IMR-90 (cell line): ENCODE data around the gene PRDM15. TPM values are rescaled to one million over a fixed set of nuclear protein-coding genes. Genes with fewer than 3 reads are reported as not detected.

Source experiments
- ATAC-seq: fragments of 200-7000 bp; cut with Tn5 transposase; 2 replicates; pipeline ENCODE4 v1.9.1; 2020; ENCODE audit warnings: low read depth, mild to moderate bottlenecking, moderate library complexity
- BruUV-seq: library from RNA; stranded (reverse); fragments of 400-500 nt; replicated peaks from 2 replicates; lab custom pipeline; 2021; lab: Mats Ljungman, UMichigan
- CTCF ChIA-PET: fragments of 300-600 bp; formaldehyde crosslinking; extraction: SDS; loops from one replicate; lab custom pipeline; 2021; ENCODE audit warnings: antibody characterized with exemption; lab: Yijun Ruan, JAX
- POLR2A ChIA-PET: fragments of 300-600 bp; sonication (Branson Sonifier 250); formaldehyde crosslinking; loops from one replicate; lab custom pipeline; 2022; ENCODE audit warnings: antibody characterized with exemption; ENCODE audit not compliant: unreplicated experiment; lab: Charles Lee
- DNase-seq: peaks from one replicate; pipeline ENCODE4 v3.0.0; 2013
- H2AFZ ChIP-seq: replicated peaks from 2 replicates; pipeline ENCODE3; 2013; ENCODE audit warnings: low read length, mild to moderate bottlenecking; ENCODE audit not compliant: poor library complexity
- H2AK5ac ChIP-seq: 2 replicates; pipeline ENCODE4 v1.6.1; 2013; ENCODE audit warnings: low read depth, low read length, inconsistent platforms
- H2AK9ac ChIP-seq: replicated peaks from 2 replicates; pipeline ENCODE3; 2013; ENCODE audit warnings: mild to moderate bottlenecking, low read depth, low read length, moderate library complexity; ENCODE audit not compliant: poor library complexity
- H2BK120ac ChIP-seq: 2 replicates; pipeline ENCODE4 v1.6.1; 2013; ENCODE audit warnings: low read depth, low read length, inconsistent platforms
- H2BK15ac ChIP-seq: 3 replicates; pipeline ENCODE4 v1.6.1; 2013; ENCODE audit warnings: low read depth, low read length, inconsistent platforms
- H2BK20ac ChIP-seq: 2 replicates; pipeline ENCODE4 v1.6.1; 2013; ENCODE audit warnings: low read depth, mild to moderate bottlenecking, inconsistent platforms, low read length, moderate library complexity
- H2BK5ac ChIP-seq: 2 replicates; pipeline ENCODE4 v1.6.1; 2013; ENCODE audit warnings: mild to moderate bottlenecking, low read depth, low read length, inconsistent platforms; ENCODE audit not compliant: poor library complexity, severe bottlenecking
- H3K14ac ChIP-seq: replicated peaks from 2 replicates; pipeline ENCODE4 v1.6.1; 2013; ENCODE audit warnings: low read depth, low read length, inconsistent platforms
- H3K18ac ChIP-seq: 2 replicates; pipeline ENCODE4 v1.6.1; 2013; ENCODE audit warnings: low read depth, low read length, control low read depth
- H3K23ac ChIP-seq: 2 replicates; pipeline ENCODE4 v1.6.1; 2013; ENCODE audit warnings: low read depth, low read length, inconsistent platforms
- H3K27ac ChIP-seq: 2 replicates; pipeline ENCODE4 v1.5.1; 2013; ENCODE audit warnings: mild to moderate bottlenecking, control low read depth, low read length; ENCODE audit not compliant: insufficient read depth
- H3K27me3 ChIP-seq: 2 replicates; pipeline ENCODE4 v1.6.1; 2013; ENCODE audit warnings: low read length; ENCODE audit not compliant: control insufficient read depth, insufficient read depth
- H3K36me3 ChIP-seq: 2 replicates; pipeline ENCODE4 v1.6.1; 2013; ENCODE audit warnings: low read length, mixed read lengths; ENCODE audit not compliant: control insufficient read depth, insufficient read depth
- H3K4ac ChIP-seq: 2 replicates; pipeline ENCODE4 v1.6.1; 2013; ENCODE audit warnings: low read depth, low read length, inconsistent platforms
- H3K4me1 ChIP-seq: 2 replicates; pipeline ENCODE4 v1.6.1; 2013; ENCODE audit warnings: low read length, mixed read lengths; ENCODE audit not compliant: control insufficient read depth, insufficient read depth
- H3K4me2 ChIP-seq: 2 replicates; pipeline ENCODE4 v1.6.1; 2013; ENCODE audit warnings: low read depth, mild to moderate bottlenecking, control low read depth, low read length, moderate library complexity
- H3K4me3 ChIP-seq: 2 replicates; pipeline ENCODE4 v1.5.1; 2013; ENCODE audit warnings: low read depth, mild to moderate bottlenecking, control low read depth, low read length, moderate library complexity; ENCODE audit not compliant: insufficient read depth
- H3K56ac ChIP-seq: 2 replicates; pipeline ENCODE4 v1.6.1; 2013; ENCODE audit warnings: low read length, inconsistent platforms; ENCODE audit not compliant: insufficient read depth; ENCODE audit errors: extremely low read depth
- H3K79me1 ChIP-seq, 2 experiments: 2 replicates each; pipeline ENCODE4 v1.6.1; 2013; ENCODE audit warnings: low read length in 2 of 2, inconsistent platforms in 1 of 2, low read depth in 1 of 2
- H3K9ac ChIP-seq: 2 replicates; pipeline ENCODE4 v1.6.1; 2013; ENCODE audit warnings: low read depth, low read length, control low read depth
- H3K9me1 ChIP-seq: 2 replicates; pipeline ENCODE4 v1.6.1; 2013; ENCODE audit warnings: low read length, inconsistent platforms; ENCODE audit not compliant: insufficient read depth
- H3K9me3 ChIP-seq: 2 replicates; pipeline ENCODE4 v1.6.1; 2013; ENCODE audit warnings: low read length; ENCODE audit not compliant: control insufficient read depth, insufficient read depth
- H4K20me1 ChIP-seq: 2 replicates; pipeline ENCODE4 v1.6.1; 2013; ENCODE audit warnings: low read length, inconsistent platforms; ENCODE audit not compliant: insufficient read depth
- H4K5ac ChIP-seq: 2 replicates; pipeline ENCODE4 v1.6.1; 2013; ENCODE audit warnings: mild to moderate bottlenecking, low read depth, low read length, control low read depth
- H4K8ac ChIP-seq, 2 experiments: 2 replicates each; pipeline ENCODE4 v1.6.1; 2013; ENCODE audit warnings: low read depth in 2 of 2, low read length in 2 of 2, control low read depth in 1 of 2, inconsistent platforms in 1 of 2
- H4K91ac ChIP-seq: 2 replicates; pipeline ENCODE4 v1.6.1; 2013; ENCODE audit warnings: low read depth, low read length, inconsistent platforms; ENCODE audit not compliant: insufficient read depth
- CTCF ChIP-seq: conservative IDR thresholded peaks from 2 replicates; pipeline ENCODE4 v1.5.1; 2012; ENCODE audit warnings: mild to moderate bottlenecking, low read depth, low read length, improper control_type of control experiment
- FOS ChIP-seq: fragments of 150-350 bp; IDR thresholded peaks from 2 replicates; pipeline ENCODE4 v1.6.1; 2016; ENCODE audit warnings: low read depth, low read length
- MAZ ChIP-seq: IDR thresholded peaks from 2 replicates; pipeline ENCODE4 v1.6.1; 2012; ENCODE audit warnings: low read depth, mild to moderate bottlenecking, low read length, improper control_type of control experiment, moderate library complexity, borderline replicate concordance
- MXI1 ChIP-seq: IDR thresholded peaks from 2 replicates; pipeline ENCODE4 v1.6.1; 2012; ENCODE audit warnings: low read depth, mild to moderate bottlenecking, low read length, moderate library complexity, borderline replicate concordance
- NFE2L2 ChIP-seq: fragments of 150-350 bp; IDR thresholded peaks from 2 replicates; pipeline ENCODE4 v1.6.1; 2016; ENCODE audit warnings: low read depth, mild to moderate bottlenecking, low read length
- POLR2A ChIP-seq: IDR thresholded peaks from 2 replicates; pipeline ENCODE4 v1.6.1; 2012; ENCODE audit warnings: mild to moderate bottlenecking, low read depth, low read length
- SMC3 ChIP-seq: fragments of 150-350 bp; IDR thresholded peaks from 2 replicates; pipeline ENCODE4 v1.6.1; 2016; ENCODE audit warnings: low read depth, mild to moderate bottlenecking, antibody characterized with exemption, low read length, moderate library complexity
- USF2 ChIP-seq: fragments of 150-350 bp; IDR thresholded peaks from 2 replicates; pipeline ENCODE4 v1.6.1; 2017; ENCODE audit warnings: mild to moderate bottlenecking, antibody characterized with exemption, low read length, low read depth
- WGBS, 2 experiments: methylation state at CpG; one replicate each; pipeline versions ENCODE4 v1.1.5 to v1.1.7; 2013; ENCODE audit warnings: missing lambda C conversion rate in 2 of 2; ENCODE audit not compliant: insufficient read length in 1 of 2; ENCODE audit errors: extremely low coverage in 2 of 2; 5-methylcytosine and 5-hydroxymethylcytosine counted together
- dilution Hi-C: fragments of 300-500 bp; cut with HindIII; formaldehyde crosslinking; loops from one replicate; pipeline ENCODE4 v1.14.3; 2018; ENCODE audit warnings: low sequenced_read_pairs; ENCODE audit not compliant: unreplicated experiment
- in situ Hi-C: fragments of 300-500 bp; cut with MboI; formaldehyde crosslinking; loops from 3 replicates; pipeline ENCODE4 v1.14.3; 2019; ENCODE audit warnings: low sequenced_read_pairs, inconsistent platforms, mixed read lengths
- intact Hi-C: fragments of 100-400 bp; cut with micrococcal nuclease; formaldehyde crosslinking; loops from 2 replicates; pipeline ENCODE4 v1.10.0; 2022
- polyA plus RNA-seq, 3 experiments: library from polyadenylated mRNA; depleted of rRNA; stranded (reverse); fragments of >200 nt; gene quantifications; 2 replicates each; pipeline ENCODE4 v1.2.3, GENCODE V29; 2012; ENCODE audit warnings: low replicate concordance in 1 of 3
- total RNA-seq: library from RNA; depleted of rRNA; stranded (reverse); fragments of >200 nt; gene quantifications from 2 replicates; pipeline ENCODE4 v1.2.3, GENCODE V29; 2012

Gene PRDM15
- total and polyA plus RNA-seq, 2 of the 4 experiments (the other 2 are of a cell fraction), result 7.3 to 8.8 TPM

- Histone ChIP-seq H3K9me1 (no peaks in the 10 kb centered on the region), H2BK5ac (no peak overlapping the region), H4K91ac (no peak overlapping the region), H4K5ac (no peak overlapping the region), H3K27ac (no peak overlapping the region), H3K36me3 (no peaks in the 10 kb centered on the region), H3K4ac (no peak overlapping the region), H3K18ac (no peak overlapping the region), H3K4me2 (no peak overlapping the region), H4K20me1 (no peaks in the 10 kb centered on the region), H3K14ac (no peak overlapping the region), H2AK5ac (no peak overlapping the region), H3K79me1 (no peaks in the 10 kb centered on the region), H3K9me3 (0 out of 2 replicates have a peak, but pooled peaks cover 2% of the 10 kb centered on the region), H3K4me3 (no peak overlapping the region), H4K8ac (no peak overlapping the region), H3K27me3 (peaks cover 37% of the 10 kb centered on the region), H3K23ac (no peak overlapping the region), H2AFZ (no peak overlapping the region), H3K56ac (no peak overlapping the region), H2AK9ac (no peak overlapping the region), H3K9ac (no peak overlapping the region), H2BK20ac (no peak overlapping the region), H2BK15ac (no peak overlapping the region), H2BK120ac (no peak overlapping the region), H3K4me1 (no peaks in the 10 kb centered on the region)
- dilution Hi-C loops (no loop called here), intact Hi-C loops (no loop called here), in situ Hi-C loops (loop anchor here (25.0 kb wide), 1 partner anchor 496 kb away; no protein-coding TSS in a partner anchor)
- 75% methylated on average over 8 of the region's 18 CpGs; no CpG with 5 or more reads in 1 of the 2 experiments for WGBS, 2 experiments
- no TSS peak for BruUV-seq
- ATAC-seq (no peak), DNase-seq (no peak)
- CTCF ChIA-PET, result interaction anchor here (1.3 kb wide), 1 partner anchor 171 kb away, joined by 3 read pairs; no protein-coding TSS in a partner anchor
- no peak for TF ChIP-seq USF2
- TF ChIP-seq MXI1, result no peak
- TF ChIP-seq POLR2A, result no peak
- no peak for TF ChIP-seq NFE2L2
- no peak for TF ChIP-seq SMC3
- no peak for TF ChIP-seq MAZ
- no peak for TF ChIP-seq CTCF
- TF ChIP-seq FOS, result no peak
- POLR2A ChIA-PET, result no interaction called here
Measured at GRCh38 chr21:41783476-41784180, 95.5 kb downstream of the PRDM15 start.
